Suprapubic skin (tissue), 4 donors: ENCODE results near the gene R3HDML. TPM values are rescaled to one million over a fixed set of nuclear protein-coding genes. Genes with fewer than 3 reads are reported as not detected.

Experiments
- DNase-seq, 2 donors: peaks; one replicate each; pipeline ENCODE4 v3.0.0-alpha.2; 2019; ENCODE audit warnings: low spot score in 2 of 2
- H3K27ac ChIP-seq: fragments of 200-600 bp; sonication (generic); one replicate; pipeline ENCODE4 v1.5.1; 2019
- H3K27me3 ChIP-seq: fragments of 200-600 bp; sonication (generic); one replicate; pipeline ENCODE4 v1.5.1; 2019
- H3K36me3 ChIP-seq: fragments of 200-600 bp; sonication (generic); one replicate; pipeline ENCODE4 v1.5.1; 2019
- H3K4me1 ChIP-seq: fragments of 200-600 bp; sonication (generic); one replicate; pipeline ENCODE4 v1.5.1; 2019
- H3K4me3 ChIP-seq: fragments of 200-600 bp; sonication (generic); one replicate; pipeline ENCODE4 v1.5.1; 2019; ENCODE audit warnings: mild to moderate bottlenecking
- H3K9me3 ChIP-seq: fragments of 200-600 bp; sonication (generic); one replicate; pipeline ENCODE4 v1.5.1; 2019
- CTCF ChIP-seq, 2 donors: fragments of 200-600 bp in 1 of 2; fragments of 450-650 bp in 1 of 2; sonication (generic) in 1 of 2; IDR thresholded peaks; one replicate each; pipeline ENCODE4 v1.5.1; 2016 to 2019; ENCODE audit warnings: antibody characterized with exemption in 2 of 2, mild to moderate bottlenecking in 1 of 2, moderate library complexity in 1 of 2
- EP300 ChIP-seq: sonication (generic); formaldehyde crosslinking; IDR thresholded peaks from one replicate; pipeline ENCODE4 v1.6.1; 2017; ENCODE audit warnings: antibody characterized with exemption
- POLR2A ChIP-seq, 2 donors: fragments of 450-650 bp; IDR thresholded peaks; one replicate each; pipeline ENCODE4 v1.6.1; 2017; ENCODE audit warnings: antibody characterized with exemption in 2 of 2, mild to moderate bottlenecking in 2 of 2, moderate library complexity in 2 of 2
- POLR2AphosphoS5 ChIP-seq, 3 donors: sonication (generic); formaldehyde crosslinking; IDR thresholded peaks; one replicate each; pipeline ENCODE4 v1.6.1; 2017; ENCODE audit warnings: antibody characterized with exemption in 3 of 3
- WGBS: methylation state at CpG from one replicate; pipeline ENCODE4 v1.1.5; 2018; 5-methylcytosine and 5-hydroxymethylcytosine counted together
- total RNA-seq, 4 donors: library from RNA; depleted of rRNA; stranded (reverse); fragments of >200 nt; gene quantifications; one replicate each; pipeline ENCODE4 v1.1.0, GENCODE V29; 2016

Gene R3HDML
- total RNA-seq, 4 donors from 2014 or later = not detected

DNA sequence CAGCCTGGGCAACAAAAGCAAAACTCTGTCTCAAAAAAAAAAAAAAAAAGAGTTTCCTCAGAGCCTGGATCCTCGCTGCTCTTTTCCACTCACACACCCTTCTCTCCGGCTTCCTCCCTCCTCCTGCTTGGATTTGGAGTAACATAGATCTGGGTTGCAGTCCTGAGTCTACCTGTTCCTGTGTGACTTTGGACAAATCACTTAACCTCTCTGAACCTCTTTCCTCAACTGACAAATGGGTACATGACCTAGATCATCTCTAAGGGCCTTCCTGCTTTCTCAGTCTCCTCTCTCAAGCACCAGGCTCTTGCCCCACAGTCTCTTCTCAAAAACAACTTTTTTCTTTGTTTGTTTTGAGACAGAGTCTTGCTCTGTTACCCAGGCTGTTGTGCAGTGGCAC, 5.6 kb upstream of the R3HDML start:
- 84% methylated on average over 2 of the region's 2 CpGs for WGBS
- H3K4me1 ChIP-seq = peaks cover 6% of the 10 kb centered on the region
- no peak overlapping the region for H3K4me3 ChIP-seq
- H3K36me3 ChIP-seq = no peaks in the 10 kb centered on the region
- H3K9me3 ChIP-seq = no peaks in the 10 kb centered on the region
- TF ChIP-seq POLR2A (IDR thresholded peaks at IDR 0.05) = no peak
- no peak for TF ChIP-seq CTCF (IDR thresholded peaks at IDR 0.05)
- peaks cover 42% of the 10 kb centered on the region for H3K27me3 ChIP-seq
- DNase-seq = no peak
- no peak overlapping the region for H3K27ac ChIP-seq

DNA sequence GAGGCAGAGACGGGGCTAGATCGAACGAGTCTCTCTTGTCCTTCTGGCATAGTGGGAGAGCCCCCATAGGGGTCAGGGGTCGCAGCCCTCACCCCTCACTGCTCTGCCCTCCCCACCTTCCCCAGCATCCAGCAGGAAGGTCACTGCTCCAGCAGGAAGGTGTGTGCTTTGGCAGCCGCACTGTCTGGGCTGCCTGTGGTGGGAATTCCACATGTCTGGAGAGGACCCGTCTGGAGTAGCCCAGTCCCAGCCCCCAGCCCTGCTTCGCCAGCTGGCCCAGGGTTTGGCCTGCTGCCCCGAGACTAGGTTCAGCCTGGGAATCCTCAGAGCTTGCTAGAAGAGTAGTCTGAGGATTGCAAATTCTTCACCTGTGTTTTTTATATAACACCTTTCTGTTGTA, 2.5 kb upstream of the R3HDML start:
- Histone ChIP-seq H3K36me3 (no peaks in the 10 kb centered on the region), H3K9me3 (no peaks in the 10 kb centered on the region), H3K4me1 (no peaks in the 10 kb centered on the region), H3K4me3 (no peak overlapping the region), H3K27me3 (peaks cover 38% of the 10 kb centered on the region), H3K27ac (no peak overlapping the region)
- 58% methylated on average over 8 of the region's 8 CpGs for WGBS
- TF ChIP-seq POLR2A (IDR thresholded peaks at IDR 0.05) (no peak), EP300 (no peak), CTCF (IDR thresholded peaks at IDR 0.05) (no peak), POLR2AphosphoS5 (IDR thresholded peaks at IDR 0.05) (no peak)
- no peak for DNase-seq

- no peak for DNase-seq
- Histone ChIP-seq H3K27ac (no peak overlapping the region), H3K27me3 (peaks cover 38% of the 10 kb centered on the region), H3K4me3 (no peak overlapping the region), H3K9me3 (no peaks in the 10 kb centered on the region), H3K4me1 (no peaks in the 10 kb centered on the region), H3K36me3 (no peaks in the 10 kb centered on the region)
- TF ChIP-seq EP300 (no peak), CTCF (IDR thresholded peaks at IDR 0.05) (no peak), POLR2A (IDR thresholded peaks at IDR 0.05) (no peak), POLR2AphosphoS5 (IDR thresholded peaks at IDR 0.05) (no peak)
- WGBS = 75% methylated on average over 4 of the region's 4 CpGs
These were observed 2.1 kb upstream of the R3HDML start for GRCh38 chr20:44334709-44335108.

- Histone ChIP-seq H3K9me3 (no peaks in the 10 kb centered on the region), H3K36me3 (no peaks in the 10 kb centered on the region), H3K4me1 (no peaks in the 10 kb centered on the region), H3K4me3 (no peak overlapping the region), H3K27ac (no peak overlapping the region), H3K27me3 (peaks cover 38% of the 10 kb centered on the region)
- 82% methylated on average over 2 of the region's 2 CpGs for WGBS
- DNase-seq = no peak
- no peak for TF ChIP-seq CTCF (IDR thresholded peaks at IDR 0.05)
- TF ChIP-seq POLR2A (IDR thresholded peaks at IDR 0.05) = no peak
- no peak for TF ChIP-seq EP300
- TF ChIP-seq POLR2AphosphoS5 (IDR thresholded peaks at IDR 0.05) = no peak
These were observed 1.2 kb upstream of the R3HDML start for GRCh38 chr20:44335675-44336074.

- no peaks in the 10 kb centered on the region for H3K36me3 ChIP-seq
These were observed 757 bp upstream of the R3HDML start for GRCh38 chr20:44336086-44336485.

More at GRCh38 chr20:44336086-44336485, 757 bp upstream of the R3HDML start:
- Histone ChIP-seq H3K27me3 (peaks cover 35% of the 10 kb centered on the region), H3K9me3 (no peaks in the 10 kb centered on the region), H3K27ac (no peak overlapping the region), H3K4me3 (no peak overlapping the region), H3K4me1 (no peaks in the 10 kb centered on the region)
- no peak for TF ChIP-seq EP300
- no peak for TF ChIP-seq POLR2AphosphoS5 (IDR thresholded peaks at IDR 0.05)
- no peak for TF ChIP-seq POLR2A (IDR thresholded peaks at IDR 0.05)
- no peak for TF ChIP-seq CTCF (IDR thresholded peaks at IDR 0.05)
- WGBS = 31% methylated on average over 15 of the region's 15 CpGs
- no peak for DNase-seq
